ENCODE measurements around the gene PDE6G. TPM values are rescaled to one million over a fixed set of nuclear protein-coding genes. Genes with fewer than 3 reads are reported as not detected.

The PDE6G gene
- total and polyA plus RNA-seq, 2 donors (not counting 3 experiments of a cell fraction or from before 2014, with no cell fraction given): 1.8 to 3.7 TPM

GRCh38 chr17:81641825-81642489 is 14.4 kb downstream of the PDE6G start:
- no peak overlapping the region for H3K4me2 ChIP-seq (ENCODE audit: insufficient read depth, low read length)
- dilution Hi-C loops (cut with MboI; ENCODE audit: extremely low pct_ligation_motif_present, low sequenced_read_pairs): no loop called here
- DNase-seq (ENCODE audit: low read depth, low spot score): no peak

GRCh38 chr17:81640011-81640410 is 16.3 kb downstream of the PDE6G start:
- POLR2A ChIA-PET: no interaction called here
- Histone ChIP-seq H4K20me1 (replicated peaks; ENCODE audit: control insufficient read depth, extremely low read depth, insufficient read depth, low read length) (no peaks in the 10 kb centered on the region), H3K36me3 (ENCODE audit: control insufficient read depth in 2 of 2, extremely low read depth in 1 of 2, insufficient read depth in 2 of 2, low read length in 2 of 2) (no peaks in the 10 kb centered on the region), H3K4me2 (ENCODE audit: insufficient read depth, low read length) (no peak overlapping the region), H2AFZ (ENCODE audit: low read depth, low read length) (no peak overlapping the region), H3K9me3 (replicated peaks; ENCODE audit: control insufficient read depth, insufficient read depth, low read length) (no peaks in the 10 kb centered on the region), H3K9ac (replicated peaks; ENCODE audit: extremely low read depth, insufficient read depth, low read length) (no peak overlapping the region), H3K4me1 (ENCODE audit: control insufficient read depth, extremely low read depth, insufficient read depth, low read length) (peaks cover 11% of the 10 kb centered on the region), H3K27me3 (ENCODE audit: control insufficient read depth in 2 of 2, insufficient read depth in 2 of 2, low read length in 2 of 2) (no peaks in the 10 kb centered on the region), H3K79me2 (ENCODE audit: control insufficient read depth, insufficient read depth, low read length) (peaks cover 17% of the 10 kb centered on the region), H3K4me3 (replicated peaks in 1 of 3; ENCODE audit: insufficient read depth in 1 of 3, low read depth in 1 of 3, low read length in 3 of 3) (no peak overlapping the region), H3K9me1 (replicated peaks; ENCODE audit: control insufficient read depth, extremely low read depth, insufficient read depth, low read length) (no peaks in the 10 kb centered on the region), H3K27ac (ENCODE audit: insufficient read depth, low read depth, low read length) (no peak overlapping the region)
- dilution Hi-C loops (cut with MboI; ENCODE audit: extremely low pct_ligation_motif_present, low sequenced_read_pairs): no loop called here
- CTCF ChIA-PET: no interaction called here
- no TSS peak for BruUV-seq (replicated peaks)
- DNase-seq (ENCODE audit: low read depth, low spot score) (no peak), FAIRE-seq (no peak)
- no peak for TF ChIP-seq GATA2 (IDR thresholded peaks at IDR 0.05; ENCODE audit: insufficient read depth, insufficient read length, low read depth, low read length)
- no peak for TF ChIP-seq EZH2 (IDR thresholded peaks at IDR 0.05; ENCODE audit: borderline replicate concordance, low read depth, low read length, severe bottlenecking)
- no peak for TF ChIP-seq FOS (IDR thresholded peaks at IDR 0.05; ENCODE audit: borderline replicate concordance, insufficient read depth, low read length)
- TF ChIP-seq JUN (IDR thresholded peaks at IDR 0.05; ENCODE audit: borderline replicate concordance, insufficient read depth, insufficient read length, low read depth): no peak
- TF ChIP-seq MAX (IDR thresholded peaks at IDR 0.05; ENCODE audit: insufficient read depth, insufficient read length): no peak
- TF ChIP-seq MYC (IDR thresholded peaks at IDR 0.05; ENCODE audit: low read depth, low read length): no peak
- TF ChIP-seq POLR2A (IDR thresholded peaks at IDR 0.05; ENCODE audit: low read depth, low read length): no peak
- no peak for TF ChIP-seq CTCF (IDR thresholded peaks at IDR 0.05; ENCODE audit: extremely low read depth in 1 of 2, insufficient read depth in 1 of 2, low read depth in 1 of 2, low read length in 2 of 2)
- intact Hi-C loops (cut with micrococcal nuclease): no loop called here

More at GRCh38 chr17:81641825-81642489, 14.4 kb downstream of the PDE6G start:
- no peak overlapping the region for H3K4me3 ChIP-seq (replicated peaks in 1 of 3; ENCODE audit: insufficient read depth in 1 of 3, low read depth in 1 of 3, low read length in 3 of 3)
- H3K79me2 ChIP-seq (ENCODE audit: control insufficient read depth, insufficient read depth, low read length): no peaks in the 10 kb centered on the region
- CTCF ChIA-PET: interaction anchor here (1.5 kb wide), 2 partner anchors 9 to 10 kb away, joined by 3 to 4 read pairs; no protein-coding TSS in a partner anchor
- peaks cover 4% of the 10 kb centered on the region for H3K4me1 ChIP-seq (ENCODE audit: control insufficient read depth, extremely low read depth, insufficient read depth, low read length)
- no peaks in the 10 kb centered on the region for H3K9me1 ChIP-seq (replicated peaks; ENCODE audit: control insufficient read depth, extremely low read depth, insufficient read depth, low read length)
- no peak for FAIRE-seq
- POLR2A ChIA-PET: no interaction called here
- no peaks in the 10 kb centered on the region for H4K20me1 ChIP-seq (replicated peaks; ENCODE audit: control insufficient read depth, extremely low read depth, insufficient read depth, low read length)
- H2AFZ ChIP-seq (ENCODE audit: low read depth, low read length): no peak overlapping the region
- H3K27ac ChIP-seq (ENCODE audit: insufficient read depth, low read depth, low read length): no peak overlapping the region
- TF ChIP-seq MAX (IDR thresholded peaks at IDR 0.05; ENCODE audit: insufficient read depth, insufficient read length): no peak
- TF ChIP-seq POLR2AphosphoS5 (IDR thresholded peaks at IDR 0.05; ENCODE audit: insufficient read depth, low read depth, low read length): no peak
- TF ChIP-seq GATA2 (IDR thresholded peaks at IDR 0.05; ENCODE audit: insufficient read depth, insufficient read length, low read depth, low read length): no peak
- H3K9ac ChIP-seq (replicated peaks; ENCODE audit: extremely low read depth, insufficient read depth, low read length): no peak overlapping the region
- intact Hi-C loops (cut with micrococcal nuclease): no loop called here
- H3K27me3 ChIP-seq (ENCODE audit: control insufficient read depth in 2 of 2, insufficient read depth in 2 of 2, low read length in 2 of 2): peaks cover 4% of the 10 kb centered on the region in 2 experiments
- no peaks in the 10 kb centered on the region for H3K9me3 ChIP-seq (replicated peaks; ENCODE audit: control insufficient read depth, insufficient read depth, low read length)
- H3K36me3 ChIP-seq (ENCODE audit: control insufficient read depth in 2 of 2, extremely low read depth in 1 of 2, insufficient read depth in 2 of 2, low read length in 2 of 2): no peaks in the 10 kb centered on the region
- no TSS peak for BruUV-seq (replicated peaks)

Measured in endothelial cell of umbilical vein (primary cell).